H4 (cell line): ENCODE results near the gene ADORA2B. TPM values are rescaled to one million over a fixed set of nuclear protein-coding genes. Genes with fewer than 3 reads are reported as not detected.
"Not testable (repeated sequence)": the region's sequence is repeated elsewhere in the genome, so short reads cannot be mapped to it uniquely, and the experiment has no call there.

Experiments used
- DNase-seq: peaks from one replicate; pipeline ENCODE4 v3.0.0-alpha.2; 2015; ENCODE audit warnings: low spot score
- total RNA-seq: library from RNA; depleted of rRNA; stranded (reverse); fragments of >200 nt; shearing (Covaris generic); gene quantifications from 2 replicates; pipeline ENCODE4 v1.2.3, GENCODE V29; 2014; rRNA removed

The ADORA2B gene
- 29.3 and 32.1 TPM in 2 replicates for total RNA-seq

DNA sequence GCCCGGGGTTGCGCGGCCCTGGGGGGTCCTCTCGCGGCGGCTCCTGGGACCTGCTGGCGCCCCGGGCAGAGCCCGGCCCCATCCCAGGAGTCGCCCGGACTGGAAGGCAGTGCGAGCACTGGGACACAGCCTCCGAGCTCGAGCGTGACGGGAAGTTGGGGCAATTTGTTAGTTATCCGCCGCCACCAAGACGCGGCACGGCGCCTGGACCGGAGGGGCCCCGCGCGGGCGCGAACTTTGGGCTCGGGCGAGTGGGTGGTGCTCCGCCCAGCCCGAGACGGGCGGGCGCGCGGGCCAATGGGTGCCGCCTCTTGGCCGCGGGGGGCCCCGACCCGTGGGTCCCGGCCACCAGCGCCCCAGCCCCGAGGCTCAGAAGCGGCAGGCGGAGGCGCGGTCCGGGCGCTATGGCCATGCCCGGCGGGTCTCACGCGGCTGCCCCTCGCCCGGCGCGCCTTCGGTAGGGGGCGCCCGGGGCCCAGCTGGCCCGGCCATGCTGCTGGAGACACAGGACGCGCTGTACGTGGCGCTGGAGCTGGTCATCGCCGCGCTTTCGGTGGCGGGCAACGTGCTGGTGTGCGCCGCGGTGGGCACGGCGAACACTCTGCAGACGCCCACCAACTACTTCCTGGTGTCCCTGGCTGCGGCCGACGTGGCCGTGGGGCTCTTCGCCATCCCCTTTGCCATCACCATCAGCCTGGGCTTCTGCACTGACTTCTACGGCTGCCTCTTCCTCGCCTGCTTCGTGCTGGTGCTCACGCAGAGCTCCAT, at the start of gene ADORA2B:
ADORA2B (plus strand) TSS at position 372 of the 768 bp plus-strand sequence; CDS start at position 491, 119 bp downstream.
- DNase-seq, result peak; percentile 53

DNA sequence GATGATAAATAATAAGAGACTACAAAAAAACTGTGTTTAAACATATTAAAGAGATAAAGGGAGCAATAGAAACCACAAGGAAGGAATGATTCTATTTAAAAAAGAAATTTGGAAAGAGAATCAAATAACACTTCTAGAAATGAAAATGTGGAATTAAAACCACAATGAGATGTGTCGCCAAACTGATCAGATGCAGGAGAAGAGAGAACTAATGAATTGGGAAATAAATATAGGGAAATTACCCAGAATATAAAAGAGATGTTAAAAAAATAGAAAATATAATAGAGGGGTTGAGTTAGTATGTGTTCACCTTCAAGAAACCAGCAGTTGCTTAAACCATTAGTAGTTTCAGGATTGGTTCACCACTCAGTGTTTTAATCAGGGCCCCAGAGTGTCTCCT, 48.7 kb upstream of the ADORA2B start:
- DNase-seq, result no peak

DNA sequence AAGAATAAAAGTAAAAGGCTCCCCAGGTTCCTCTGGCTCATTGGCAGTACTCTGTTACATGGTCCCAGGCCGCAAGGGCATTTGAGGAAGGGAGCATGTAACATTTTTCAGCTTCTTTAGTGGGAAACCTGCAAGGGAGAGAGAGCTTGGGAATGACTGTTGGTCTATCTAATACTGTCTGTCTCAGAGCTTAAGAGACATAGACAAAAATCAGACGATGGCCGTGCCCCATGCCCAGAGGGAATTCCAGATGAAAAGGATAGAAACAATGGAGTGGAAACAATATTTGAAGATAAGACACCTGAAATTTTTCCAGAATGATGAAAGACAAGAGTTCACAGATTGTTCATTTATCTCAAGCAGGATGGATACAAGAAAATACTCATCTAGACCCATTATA, 48.1 kb upstream of the ADORA2B start:
- no peak for DNase-seq

DNA sequence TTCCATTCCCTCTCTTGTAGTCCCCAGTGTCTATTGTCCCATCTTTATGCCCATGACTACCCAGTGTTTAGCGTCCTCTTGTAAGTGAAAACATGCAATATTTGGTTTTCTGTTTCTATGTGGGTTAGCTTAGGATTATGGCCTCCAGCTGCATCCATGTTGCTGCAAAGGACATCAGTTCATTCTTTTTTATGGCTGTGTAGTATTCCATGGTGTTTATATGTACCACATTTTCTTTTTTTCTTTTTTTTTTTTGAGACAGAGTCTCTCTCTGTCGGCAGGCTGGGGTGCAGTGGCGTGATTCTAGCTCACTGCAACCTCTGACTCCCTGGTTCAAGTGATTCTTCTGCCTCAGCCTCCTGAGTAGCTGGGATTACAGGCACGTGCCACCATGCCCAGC, 45.3 kb upstream of the ADORA2B start:
- not testable (repeated sequence) for DNase-seq

DNA sequence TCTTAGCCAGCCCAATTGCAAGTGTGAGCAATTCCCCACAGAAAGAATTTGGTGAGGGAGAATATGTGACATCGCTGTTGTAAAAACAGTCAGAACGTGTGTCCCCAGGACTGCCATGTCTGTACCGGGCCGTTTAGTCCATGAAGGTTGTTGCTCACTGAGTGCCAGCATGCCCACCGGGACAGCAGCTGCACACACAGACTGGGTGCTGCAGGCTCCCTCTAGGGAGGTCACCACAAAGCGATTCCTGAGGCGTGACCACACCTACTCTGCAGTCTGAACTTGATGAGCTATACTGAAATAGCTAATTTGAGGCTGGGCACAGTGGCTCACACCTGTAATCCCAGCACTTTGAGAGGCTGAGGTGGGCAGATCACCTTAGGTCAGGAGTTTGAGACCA, 44.1 kb upstream of the ADORA2B start:
- no peak for DNase-seq

DNA sequence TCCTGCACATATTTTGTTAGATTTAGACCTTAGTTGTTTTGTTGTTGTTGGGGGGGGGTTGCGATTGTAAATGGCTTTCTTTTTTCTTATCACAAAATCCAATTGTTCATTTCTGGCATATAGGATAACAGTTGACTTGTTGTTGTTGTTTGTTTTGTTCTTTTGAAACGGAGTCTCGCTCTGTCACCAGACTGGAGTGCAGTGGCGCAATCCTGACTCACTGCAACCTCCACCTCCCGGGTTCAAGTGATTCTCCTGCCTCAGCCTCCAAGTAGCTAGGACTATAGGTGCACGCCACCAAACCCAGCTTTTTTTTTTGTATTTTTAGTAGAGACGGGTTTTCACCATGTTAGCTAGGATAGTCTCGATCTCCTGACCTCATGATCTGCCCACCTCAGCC, 39.7 kb upstream of the ADORA2B start:
- DNase-seq, result not testable (repeated sequence)

DNA sequence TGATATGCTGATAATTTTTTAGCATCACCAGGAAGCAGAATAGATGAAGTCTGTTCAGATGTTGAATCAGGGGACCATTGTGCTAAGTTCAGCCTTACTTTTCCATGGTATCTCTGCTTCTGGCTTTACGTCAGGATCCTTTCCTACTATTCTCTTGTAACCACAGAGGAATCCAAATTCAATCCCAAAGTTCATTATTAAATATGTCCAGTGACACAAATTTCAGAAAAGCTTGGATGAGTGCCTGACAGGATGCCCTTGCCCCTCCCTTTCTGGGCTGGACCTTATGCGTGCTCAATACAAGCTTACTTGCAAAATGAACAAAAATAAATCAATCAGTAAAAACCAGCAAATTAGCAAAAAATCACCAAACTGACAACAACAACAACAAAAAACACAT, 37.6 kb upstream of the ADORA2B start:
- DNase-seq, result no peak

DNA sequence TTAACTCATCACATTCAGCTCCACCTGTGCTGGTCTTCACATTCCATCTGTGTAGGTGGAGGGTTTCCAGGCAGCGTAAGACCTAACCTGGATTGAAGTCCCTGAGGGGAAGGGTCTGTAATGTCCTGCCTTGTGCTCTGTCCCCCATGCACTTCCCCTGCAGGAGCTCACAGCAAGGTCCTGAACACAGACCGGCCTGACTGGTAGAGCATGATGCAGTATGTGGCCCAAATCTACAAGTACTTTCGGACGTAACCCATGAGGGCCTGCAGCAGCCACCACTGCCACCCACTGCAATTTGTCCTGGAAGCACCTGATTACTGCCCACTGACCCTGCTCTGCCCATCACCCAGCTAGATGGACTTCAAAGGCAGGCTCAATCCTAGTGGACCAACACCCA, 36.6 kb upstream of the ADORA2B start:
- no peak for DNase-seq

DNA sequence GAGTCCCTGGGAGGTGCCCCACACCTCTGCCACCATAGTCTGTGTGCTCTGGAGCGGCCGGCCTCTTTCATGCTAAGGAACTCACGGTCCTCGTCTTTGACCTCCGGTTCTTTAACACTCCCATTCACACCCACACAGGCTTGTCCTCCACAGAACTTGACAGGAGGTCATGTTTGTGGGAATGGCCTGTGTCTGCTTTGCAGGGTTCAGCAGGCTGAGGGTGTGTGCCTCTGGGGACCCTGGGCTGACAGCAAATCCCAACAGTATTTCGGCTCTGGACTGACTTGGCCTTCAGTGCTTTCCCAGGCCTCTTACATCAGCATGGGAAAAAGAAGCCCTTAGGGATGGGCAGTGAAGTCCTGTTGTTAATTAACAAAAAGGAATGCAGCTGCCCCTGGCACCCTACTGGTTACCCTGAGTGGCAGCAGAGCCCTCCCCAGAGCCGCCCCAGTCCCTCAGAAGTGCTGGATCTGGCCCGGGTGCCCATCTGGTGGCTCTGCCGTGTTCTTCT, 35.4 kb upstream of the ADORA2B start:
- no peak for DNase-seq

DNA sequence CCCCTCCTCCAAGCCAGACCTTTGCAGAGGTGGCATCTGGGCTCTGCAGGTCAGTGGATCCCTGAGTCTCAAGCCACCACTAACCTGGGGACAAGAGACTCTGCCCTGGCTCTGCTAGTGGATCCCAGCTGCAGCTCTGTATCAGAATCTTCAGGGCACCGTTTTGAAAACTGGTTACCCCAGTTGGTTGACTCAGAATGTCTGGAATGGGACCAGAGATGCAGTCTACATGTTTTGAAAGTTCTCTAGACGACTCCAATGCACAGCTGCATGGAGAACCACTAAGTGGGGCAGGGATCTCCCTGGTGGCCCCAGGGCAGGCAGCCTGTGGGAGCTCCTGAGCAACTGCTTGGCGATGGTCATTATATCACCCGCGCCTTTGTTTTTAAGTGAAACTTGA, 34.1 kb upstream of the ADORA2B start:
- DNase-seq, result no peak

DNA sequence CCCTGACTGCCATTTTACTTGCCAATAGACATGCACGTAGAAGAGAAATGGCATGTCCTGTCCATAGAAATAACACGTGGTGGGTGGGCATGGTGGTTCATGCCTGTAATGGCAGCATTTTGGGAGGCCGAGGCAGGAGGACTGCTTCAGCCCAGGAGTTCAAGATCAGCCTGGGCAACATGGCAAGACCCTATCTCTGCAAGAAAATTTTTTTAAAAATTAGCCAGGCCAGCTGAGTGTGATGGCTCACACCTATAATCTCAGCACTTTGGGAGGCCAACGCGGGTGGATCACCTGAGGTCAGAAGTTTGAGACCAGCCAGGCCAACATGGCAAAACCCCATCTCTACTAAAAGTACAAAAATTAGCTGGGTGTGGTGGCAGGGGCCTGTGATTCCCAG, 33.2 kb upstream of the ADORA2B start:
- not testable (repeated sequence) for DNase-seq

DNA sequence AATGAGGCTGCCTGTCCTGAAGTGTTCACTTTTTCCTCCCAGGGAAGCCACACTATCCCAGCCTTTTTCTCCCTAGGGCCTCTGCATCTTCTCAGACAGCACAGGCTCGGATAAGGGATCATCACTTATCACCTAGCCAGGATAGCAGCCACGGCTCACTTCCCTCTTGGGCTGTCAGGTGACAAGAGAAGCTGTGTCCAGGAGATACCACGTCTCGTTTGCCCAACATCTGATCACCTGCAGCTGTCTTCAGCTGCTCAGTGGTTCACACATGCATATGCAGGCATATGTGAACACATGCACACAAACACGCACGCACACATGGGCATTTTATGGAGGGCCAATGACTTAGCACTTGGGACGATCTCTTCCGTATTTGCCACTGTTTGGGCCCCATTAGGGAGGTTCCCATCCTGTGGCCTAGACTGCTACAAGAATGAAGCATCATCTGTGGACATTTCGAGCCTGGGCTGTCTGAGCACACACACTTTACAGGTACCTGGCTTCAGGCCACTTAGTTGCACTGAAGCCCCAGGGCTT, 32.4 kb upstream of the ADORA2B start:
- no peak for DNase-seq

DNA sequence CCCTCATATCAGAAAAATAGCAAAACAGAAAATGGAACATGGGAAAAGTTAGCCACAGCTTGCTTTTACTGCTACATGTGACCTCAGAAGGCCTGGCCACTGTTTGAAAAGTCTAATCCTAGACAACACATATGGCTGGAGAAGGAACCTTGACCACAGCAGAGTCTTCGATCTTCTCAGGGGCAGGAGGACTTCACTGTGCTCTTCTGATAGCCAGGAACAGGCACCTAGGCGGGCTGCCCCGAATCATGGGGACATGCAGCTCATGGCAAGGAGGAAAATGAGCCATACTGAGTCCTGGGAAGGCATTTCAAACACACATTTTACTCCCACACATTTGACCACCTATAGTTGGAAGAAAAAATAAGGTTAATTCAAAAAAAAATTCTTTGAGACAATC, 31.1 kb upstream of the ADORA2B start:
- no peak for DNase-seq

DNA sequence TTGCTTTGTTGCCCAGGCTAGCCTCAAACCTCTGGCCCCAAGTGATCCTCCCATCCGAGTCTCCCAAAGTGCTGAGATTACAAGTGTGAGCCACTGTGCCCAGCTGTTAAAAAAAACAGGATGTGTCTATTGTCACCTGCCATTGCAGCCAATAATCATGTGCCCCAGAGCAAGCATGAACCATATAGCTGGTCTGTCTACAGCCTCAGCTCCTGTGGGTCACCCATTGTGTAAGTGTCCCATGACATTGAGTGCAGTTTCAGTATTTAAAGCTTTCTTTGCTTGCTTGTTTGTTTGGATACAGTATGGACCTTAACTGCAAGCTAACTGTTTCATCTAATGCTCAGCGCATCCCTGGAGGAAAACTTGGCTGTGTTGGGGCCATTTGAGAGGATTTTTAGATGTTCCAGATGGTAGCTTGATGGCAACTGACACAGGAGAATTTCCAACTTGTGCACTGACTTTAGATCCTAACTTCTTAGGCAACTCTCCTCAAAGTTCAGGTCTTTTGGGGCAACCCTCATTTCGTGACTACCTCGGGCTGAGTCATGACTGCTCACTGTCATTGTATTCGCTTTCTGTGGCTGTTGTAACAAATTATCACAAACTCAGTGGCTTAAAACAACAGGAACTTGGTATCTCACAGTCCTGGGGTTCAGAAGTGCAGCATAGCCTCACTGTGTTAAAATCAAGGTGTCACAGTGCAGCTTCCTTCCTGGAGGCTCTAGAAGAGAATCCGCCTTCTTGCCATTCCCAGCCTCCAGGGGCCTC, 30.3 kb upstream of the ADORA2B start:
- no peak for DNase-seq

DNA sequence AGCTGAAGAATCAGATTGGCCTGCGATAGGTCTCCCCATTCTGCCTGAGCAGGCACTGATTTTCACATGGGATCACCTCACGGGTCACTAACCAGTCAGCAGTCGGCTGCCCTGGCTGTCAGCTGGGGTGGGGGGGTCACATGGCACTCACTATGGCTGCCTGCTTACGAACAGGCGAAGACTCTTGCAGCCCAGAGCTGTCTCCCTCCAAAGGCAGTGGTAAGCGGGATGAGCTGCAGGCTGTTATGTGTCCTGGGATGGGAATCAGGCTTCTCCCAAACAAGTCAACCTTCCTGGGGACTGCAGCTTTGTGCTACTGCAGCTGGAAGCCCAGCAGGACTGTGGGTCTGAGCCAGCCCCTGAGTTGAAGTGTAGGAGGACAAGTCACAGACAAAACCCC, 29.0 kb upstream of the ADORA2B start:
- no peak for DNase-seq

DNA sequence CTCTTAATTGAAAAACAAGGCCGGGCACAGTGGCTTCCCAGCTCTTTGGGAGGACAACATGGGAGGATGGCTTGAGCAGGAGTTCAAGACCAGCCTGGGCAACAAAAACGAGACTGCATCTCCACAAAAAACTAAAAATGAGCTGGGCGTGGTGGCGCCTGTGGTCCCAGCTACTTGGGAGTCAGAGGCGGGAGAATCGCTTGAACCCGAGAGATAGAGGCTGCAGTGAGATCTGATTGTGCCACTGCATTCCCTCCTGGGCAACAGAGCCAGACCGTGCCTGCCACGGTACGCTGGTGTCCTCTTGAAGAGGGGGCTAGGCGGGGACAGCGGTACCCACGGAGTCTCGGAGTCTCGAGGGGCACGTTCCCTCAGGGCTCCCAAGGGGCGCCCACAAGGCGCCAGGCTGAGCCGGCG, 27.9 kb upstream of the ADORA2B start:
- no peak for DNase-seq

DNA sequence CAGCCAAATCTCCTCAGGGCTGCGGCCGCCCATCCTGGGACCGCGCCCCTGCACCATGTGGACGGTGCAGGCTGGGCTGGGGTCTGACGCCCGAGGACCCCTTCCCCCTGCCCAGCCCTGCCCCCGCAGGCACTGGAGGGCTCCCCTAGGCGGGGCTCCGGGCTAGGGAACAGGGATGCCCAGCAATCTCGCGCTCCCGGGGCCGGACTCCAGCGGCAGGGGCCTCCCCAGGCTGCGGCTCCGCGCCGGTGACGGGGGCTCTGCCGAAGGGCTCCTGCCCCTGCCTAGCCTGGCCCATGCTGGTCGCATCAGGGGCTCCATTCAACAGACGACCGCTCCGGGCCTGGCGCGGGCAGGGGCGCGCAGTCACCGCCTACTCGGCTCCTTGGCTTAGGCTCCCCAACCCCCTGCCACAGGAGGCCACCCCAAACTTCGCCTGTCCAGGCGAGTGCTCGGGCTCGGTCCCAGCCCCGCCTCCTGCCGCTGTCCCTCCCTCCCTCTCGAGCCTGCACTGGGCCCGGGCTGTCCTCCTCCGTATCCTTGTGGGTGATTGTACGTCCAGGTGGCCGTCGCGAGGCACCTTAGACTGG, 27.4 kb upstream of the ADORA2B start:
- DNase-seq, result no peak

DNA sequence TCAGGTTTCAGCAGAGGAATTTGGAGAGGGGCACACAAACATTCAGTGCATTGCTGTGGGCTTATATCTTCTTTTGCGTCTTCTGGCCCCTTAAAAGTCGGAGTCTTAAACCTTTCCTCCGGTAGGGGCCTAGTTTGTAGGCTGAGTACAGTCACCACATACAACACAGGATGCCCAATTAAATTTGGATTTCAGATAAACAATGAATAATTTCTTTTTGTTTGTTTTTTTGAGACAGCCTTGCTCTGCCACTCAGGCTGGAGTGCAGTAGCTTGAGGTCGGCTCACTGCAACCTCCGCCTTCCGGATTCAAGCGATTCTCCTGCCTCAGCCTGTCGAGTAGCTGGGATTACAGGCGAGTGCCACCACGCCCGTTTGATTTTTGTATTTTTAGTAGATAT, 26.7 kb upstream of the ADORA2B start:
- peak; percentile 84 for DNase-seq

DNA sequence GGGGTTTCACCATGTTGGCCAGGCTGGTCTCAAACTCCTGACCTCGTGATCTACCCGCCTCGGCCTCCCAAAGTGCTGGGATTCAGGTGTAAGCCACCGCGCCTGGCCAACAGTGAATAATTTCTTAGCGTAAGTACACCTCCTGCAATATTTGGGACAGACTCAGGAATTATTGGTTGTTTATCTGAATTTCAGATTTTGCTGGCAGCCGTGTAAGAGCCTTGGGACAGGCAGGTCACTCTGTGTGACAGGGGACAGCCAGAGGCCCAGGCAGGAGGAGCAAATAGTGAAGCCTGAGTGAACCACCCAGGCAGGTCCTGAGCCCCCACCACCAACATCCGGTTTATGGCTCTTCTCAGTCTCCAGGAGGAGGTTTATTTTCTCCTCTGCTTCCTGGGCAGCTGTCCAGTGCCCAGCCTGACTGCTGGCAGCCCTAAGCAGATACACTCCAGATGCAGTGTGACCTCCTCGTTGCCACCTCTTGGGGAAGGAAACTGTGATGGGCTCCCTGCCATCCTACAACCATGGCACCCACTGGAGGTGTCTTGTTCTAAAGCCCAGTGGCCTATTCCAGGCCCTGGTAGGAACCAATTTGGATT, 26.2 kb upstream of the ADORA2B start:
- peak; percentile 84 for DNase-seq

DNA sequence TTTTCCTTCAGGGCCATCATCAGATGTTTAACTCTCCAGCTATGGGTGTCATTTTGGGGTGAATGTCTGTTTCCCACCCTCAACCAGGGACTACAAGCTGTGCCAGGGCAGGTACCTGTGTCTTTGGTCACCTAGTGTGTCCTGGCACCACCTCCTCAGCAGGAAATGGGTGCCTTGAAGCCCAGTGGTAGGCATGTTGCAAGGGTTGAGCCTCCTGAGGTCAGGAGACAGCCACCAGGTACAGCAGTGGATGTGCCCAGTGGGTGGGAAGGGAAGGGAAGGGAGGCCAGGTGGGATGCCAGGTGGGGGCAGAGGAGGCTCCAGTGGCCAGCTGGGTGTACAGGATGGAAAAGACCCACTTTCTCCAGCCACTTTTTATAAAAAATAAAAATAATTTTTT, 25.5 kb upstream of the ADORA2B start:
- no peak for DNase-seq

DNA sequence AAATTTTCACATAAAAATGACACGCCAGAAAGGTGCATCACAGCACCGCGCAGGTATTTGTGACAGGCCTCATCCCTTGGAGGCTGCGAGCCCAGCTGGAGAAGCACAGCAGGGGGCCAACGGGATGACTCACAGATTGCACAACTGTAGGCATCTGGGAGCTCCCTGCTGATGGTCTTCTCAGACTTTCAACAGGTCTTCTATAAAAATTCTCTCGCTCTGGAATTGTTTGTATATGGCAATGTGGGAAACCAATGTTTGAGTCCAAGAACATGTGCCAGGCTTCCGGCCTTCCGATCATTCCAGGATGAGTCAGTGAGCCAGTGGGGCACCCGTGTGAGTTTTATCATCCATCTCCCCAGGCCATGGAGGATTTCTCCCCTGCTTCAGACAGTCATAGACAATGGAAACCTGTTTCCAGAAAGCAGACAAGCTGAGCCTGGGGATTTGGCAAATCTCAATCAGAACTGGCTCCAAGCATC, 24.1 kb upstream of the ADORA2B start:
- peak; percentile 96 for DNase-seq

DNA sequence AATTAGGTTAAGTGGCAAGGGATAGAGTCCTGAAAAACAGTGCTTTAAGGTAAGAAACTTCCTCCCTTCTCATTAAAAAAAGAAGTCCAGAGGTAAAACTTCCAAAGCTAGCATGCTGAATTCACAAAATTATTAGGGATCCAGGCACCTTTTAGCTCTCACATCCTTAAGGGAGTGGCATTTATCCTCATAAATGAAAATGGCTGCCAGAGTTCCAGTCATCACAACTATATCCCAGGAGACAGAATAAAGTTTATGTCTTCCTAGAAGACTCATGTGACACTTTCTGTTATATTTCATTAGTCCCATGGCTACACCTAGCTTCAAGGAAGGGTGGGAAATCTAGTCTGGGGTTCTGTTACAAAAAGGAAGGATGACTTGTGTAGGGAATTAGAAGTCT, 23.3 kb upstream of the ADORA2B start:
- no peak for DNase-seq
